Gastroesophageal sphincter (tissue), 3 donors: Measurements from ENCODE around the gene BTN3A1.

Experiments
- POLR2A ChIP-seq, 2 donors: fragments of 450-650 bp; IDR thresholded peaks; one replicate each; pipeline ENCODE4 v1.6.1; 2017; ENCODE audit warnings: antibody characterized with exemption in 2 of 2, mild to moderate bottlenecking in 2 of 2, moderate library complexity in 1 of 2
- TF ChIP-seq, protein P1 (sequence below), 4 experiments: fragments of 200-600 bp in 2 of 4; fragments of 450-650 bp in 2 of 4; sonication (generic) in 1 of 4; IDR thresholded peaks; one replicate each; pipeline ENCODE4 v1.5.1; 2017 to 2019; ENCODE audit warnings: antibody characterized with exemption in 4 of 4, mild to moderate bottlenecking in 2 of 4, moderate library complexity in 2 of 4

DNA sequence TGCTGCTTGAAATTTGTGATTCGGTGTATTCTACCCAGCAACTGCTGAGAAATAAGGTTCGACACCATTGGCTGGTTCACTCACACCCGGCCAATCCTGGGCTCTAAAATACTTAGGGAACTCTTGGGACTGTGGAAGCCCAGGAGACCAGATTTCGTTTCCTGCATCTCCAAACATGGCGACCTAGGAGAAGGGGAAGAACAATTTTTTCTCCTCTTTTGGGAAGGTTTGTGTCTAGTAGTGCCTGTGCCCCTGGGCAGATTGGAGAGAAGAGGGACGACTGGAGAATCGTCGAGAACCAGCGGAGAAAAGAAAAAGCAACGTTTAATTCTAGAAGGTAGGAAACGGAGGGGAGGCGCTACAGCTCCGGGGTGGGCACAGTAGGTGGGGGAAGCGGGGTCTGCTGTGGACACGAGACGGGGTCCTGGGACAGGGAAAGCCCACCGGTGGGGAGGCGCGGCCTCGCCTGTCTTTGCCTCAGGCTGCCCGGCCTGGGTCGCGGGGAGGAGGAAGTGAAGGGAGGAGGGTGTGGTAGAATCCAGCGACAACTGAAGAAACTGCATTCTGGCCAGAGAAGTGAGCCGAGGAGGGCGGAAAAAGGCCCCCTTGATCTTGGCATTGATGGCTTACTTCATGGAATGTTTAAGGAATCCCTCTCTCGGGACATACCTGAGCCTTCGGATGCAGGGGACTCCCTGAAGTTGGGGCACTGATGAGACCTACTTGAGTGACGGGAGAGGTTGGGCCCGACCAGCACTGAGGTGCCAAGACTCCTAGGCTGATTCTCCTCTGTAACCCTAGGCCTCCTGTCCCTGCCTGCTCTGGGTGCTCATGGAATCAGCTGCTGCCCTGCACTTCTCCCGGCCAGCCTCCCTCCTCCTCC, 56.0 kb downstream of the BTN3A1 start, which contains the start of gene BTN2A1:
- TF ChIP-seq, protein P1, sequence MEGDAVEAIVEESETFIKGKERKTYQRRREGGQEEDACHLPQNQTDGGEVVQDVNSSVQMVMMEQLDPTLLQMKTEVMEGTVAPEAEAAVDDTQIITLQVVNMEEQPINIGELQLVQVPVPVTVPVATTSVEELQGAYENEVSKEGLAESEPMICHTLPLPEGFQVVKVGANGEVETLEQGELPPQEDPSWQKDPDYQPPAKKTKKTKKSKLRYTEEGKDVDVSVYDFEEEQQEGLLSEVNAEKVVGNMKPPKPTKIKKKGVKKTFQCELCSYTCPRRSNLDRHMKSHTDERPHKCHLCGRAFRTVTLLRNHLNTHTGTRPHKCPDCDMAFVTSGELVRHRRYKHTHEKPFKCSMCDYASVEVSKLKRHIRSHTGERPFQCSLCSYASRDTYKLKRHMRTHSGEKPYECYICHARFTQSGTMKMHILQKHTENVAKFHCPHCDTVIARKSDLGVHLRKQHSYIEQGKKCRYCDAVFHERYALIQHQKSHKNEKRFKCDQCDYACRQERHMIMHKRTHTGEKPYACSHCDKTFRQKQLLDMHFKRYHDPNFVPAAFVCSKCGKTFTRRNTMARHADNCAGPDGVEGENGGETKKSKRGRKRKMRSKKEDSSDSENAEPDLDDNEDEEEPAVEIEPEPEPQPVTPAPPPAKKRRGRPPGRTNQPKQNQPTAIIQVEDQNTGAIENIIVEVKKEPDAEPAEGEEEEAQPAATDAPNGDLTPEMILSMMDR (IDR thresholded peaks at IDR 0.05): peak in 1 of 4 experiments; percentile 31
- peak in 1 of 2 donors; percentile 36 for TF ChIP-seq POLR2A (IDR thresholded peaks at IDR 0.05)
